Neural cell (in vitro differentiated cells): ENCODE measurements around the gene TSPAN7.

Source experiments
- EP300 ChIP-seq: fragments of 450-650 bp; conservative IDR thresholded peaks from 2 replicates; pipeline ENCODE4 v1.6.1; 2014; ENCODE audit warnings: antibody characterized with exemption, mild to moderate bottlenecking, moderate library complexity; ENCODE audit not compliant: poor library complexity, severe bottlenecking
- POLR2AphosphoS5 ChIP-seq: IDR thresholded peaks from 2 replicates; pipeline ENCODE4 v1.6.1; 2012

DNA sequence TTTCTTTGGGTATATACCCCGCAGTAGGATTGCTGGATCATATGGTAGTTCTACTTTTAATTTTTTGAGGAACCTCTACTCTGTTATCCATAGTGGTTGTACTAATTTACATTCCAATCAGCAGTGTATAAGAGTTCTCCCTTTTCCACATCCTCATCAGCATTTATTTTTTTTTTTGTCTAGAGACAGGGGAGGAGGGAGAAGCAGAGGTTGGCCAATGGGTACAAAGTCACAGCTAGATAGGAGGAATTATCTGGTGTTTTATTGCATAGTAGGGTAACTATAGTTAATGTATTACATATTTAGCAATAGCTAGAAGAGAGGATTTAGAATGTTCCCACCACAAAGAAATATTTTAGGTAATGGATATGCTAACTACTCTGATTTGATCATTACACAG is 107.4 kb downstream of the TSPAN7 start:
- TF ChIP-seq POLR2AphosphoS5 = no peak
- TF ChIP-seq EP300 = no peak
